Esophagus (tissue), 2 donors: ENCODE measurements around the gene MYORG. TPM values are rescaled to one million over a fixed set of nuclear protein-coding genes. Genes with fewer than 3 reads are reported as not detected.

Experiments
- H3K27ac ChIP-seq, 2 donors: one replicate each; pipeline ENCODE4 v1.5.1; 2013; ENCODE audit warnings: low read depth in 2 of 2, mild to moderate bottlenecking in 2 of 2, inconsistent platforms in 1 of 2, low read length in 1 of 2, moderate library complexity in 1 of 2
- H3K27me3 ChIP-seq, 2 donors: one replicate each; pipeline ENCODE4 v1.6.1; 2013; ENCODE audit warnings: low read length in 2 of 2, control low read depth in 1 of 2, mild to moderate bottlenecking in 1 of 2; ENCODE audit not compliant: insufficient read depth in 2 of 2, control insufficient read depth in 1 of 2
- H3K36me3 ChIP-seq, 2 donors: one replicate each; pipeline ENCODE4 v1.6.1; 2013; ENCODE audit warnings: low read length in 1 of 2; ENCODE audit not compliant: control insufficient read depth in 2 of 2, insufficient read depth in 2 of 2
- H3K4me1 ChIP-seq, 2 donors: one replicate each; pipeline ENCODE4 v1.6.1; 2013; ENCODE audit warnings: low read length in 1 of 2; ENCODE audit not compliant: control insufficient read depth in 2 of 2, insufficient read depth in 2 of 2
- H3K4me3 ChIP-seq, 2 donors: one replicate each; pipeline ENCODE4 v1.5.1; 2013; ENCODE audit warnings: low read length in 2 of 2, mild to moderate bottlenecking in 2 of 2, low read depth in 1 of 2, moderate library complexity in 1 of 2
- H3K9me3 ChIP-seq, 2 donors: one replicate each; pipeline ENCODE4 v1.6.1; 2013; ENCODE audit warnings: mild to moderate bottlenecking in 2 of 2, low read depth in 1 of 2, low read length in 1 of 2, moderate library complexity in 1 of 2; ENCODE audit not compliant: control insufficient read depth in 2 of 2, insufficient read depth in 1 of 2
- whole genome bisulfite sequencing, 2 donors: extraction: QIAGEN DNeasy Blood & Tissue Kit; methylation state at CpG; one replicate each; pipeline ENCODE4 v1.1.7; 2013; 5-methylcytosine and 5-hydroxymethylcytosine counted together
- polyA plus RNA-seq, 2 donors: library from polyadenylated mRNA; stranded (reverse); fragments of 200-250 nt; gene quantifications; one replicate each; pipeline ENCODE4 v1.2.3, GENCODE V29; 2013
- donor health status: healthy with polysubstance abuse.
- donor health status: Bipolar disorder and iron deficiency.

MYORG gene
- polyA plus RNA-seq, 2 donors = 2.5 to 3.6 TPM

- no peaks in the 10 kb centered on the region for H3K9me3 ChIP-seq
- WGBS, 2 donors = 0 to 1% methylated on average over 11 of the region's 11 CpGs
- H3K27ac ChIP-seq = peak overlapping the region; percentile 60 to 92
- H3K4me3 ChIP-seq = peak overlapping the region; percentile 75 to 92
- H3K4me1 ChIP-seq = no peaks in the 10 kb centered on the region
- no peaks in the 10 kb centered on the region for H3K27me3 ChIP-seq
- no peaks in the 10 kb centered on the region for H3K36me3 ChIP-seq
Measured at GRCh38 chr9:34328500-34328986, 48.2 kb downstream of the MYORG start.

- no peaks in the 10 kb centered on the region for H3K36me3 ChIP-seq
- WGBS, 2 donors = 74 to 77% methylated on average over 1 of the region's 1 CpG
- H3K4me3 ChIP-seq = no peak overlapping the region
- H3K4me1 ChIP-seq = no peaks in the 10 kb centered on the region
- no peaks in the 10 kb centered on the region for H3K27me3 ChIP-seq
- H3K9me3 ChIP-seq = no peaks in the 10 kb centered on the region
- H3K27ac ChIP-seq = no peak overlapping the region
Measured at GRCh38 chr9:34326690-34327089, 50.0 kb downstream of the MYORG start.

GRCh38 chr9:34322899-34323591 lies 53.7 kb downstream of the MYORG start:
- no peak overlapping the region for H3K27ac ChIP-seq
- no peaks in the 10 kb centered on the region for H3K9me3 ChIP-seq
- H3K4me1 ChIP-seq = no peaks in the 10 kb centered on the region
- H3K4me3 ChIP-seq = no peak overlapping the region
- no peaks in the 10 kb centered on the region for H3K27me3 ChIP-seq
- 63 to 69% methylated on average over 2 of the region's 2 CpGs for WGBS, 2 donors
- no peaks in the 10 kb centered on the region for H3K36me3 ChIP-seq

GRCh38 chr9:34321451-34321850 lies 55.2 kb downstream of the MYORG start:
- Histone ChIP-seq H3K36me3 (no peaks in the 10 kb centered on the region), H3K4me3 (no peak overlapping the region), H3K9me3 (no peaks in the 10 kb centered on the region), H3K27ac (no peak overlapping the region), H3K4me1 (no peaks in the 10 kb centered on the region), H3K27me3 (no peaks in the 10 kb centered on the region)
- 90 to 97% methylated on average over 7 of the region's 7 CpGs for WGBS, 2 donors

GRCh38 chr9:34318163-34318790 lies 58.4 kb downstream of the MYORG start:
- Histone ChIP-seq H3K27me3 (no peaks in the 10 kb centered on the region), H3K36me3 (no peaks in the 10 kb centered on the region), H3K4me3 (no peak overlapping the region), H3K4me1 (no peaks in the 10 kb centered on the region), H3K9me3 (no peaks in the 10 kb centered on the region), H3K27ac (no peak overlapping the region)
- 94 to 96% methylated on average over 44 of the region's 44 CpGs for WGBS, 2 donors

GRCh38 chr9:34317436-34317835 lies 59.3 kb downstream of the MYORG start:
- WGBS, 2 donors = 88 to 90% methylated on average over 2 of the region's 2 CpGs

More at GRCh38 chr9:34317436-34317835, 59.3 kb downstream of the MYORG start:
- H3K27me3 ChIP-seq = no peaks in the 10 kb centered on the region
- no peaks in the 10 kb centered on the region for H3K4me1 ChIP-seq
- no peaks in the 10 kb centered on the region for H3K9me3 ChIP-seq
- no peak overlapping the region for H3K4me3 ChIP-seq
- H3K27ac ChIP-seq = no peak overlapping the region
- H3K36me3 ChIP-seq = no peaks in the 10 kb centered on the region

Other genes starting within 250 kb of the MYORG start
- 10 to 100 TPM; 58.2 to 59.6 TPM for gene UBAP1, start 197.9 kb downstream of the MYORG start, polyA plus RNA-seq
- 1 to 10 TPM in 1 of 2 donors, under 1 TPM in 1; 0.90 to 1.0 TPM for gene KIF24, start 47.6 kb downstream of the MYORG start, polyA plus RNA-seq
- gene NUDT2, start 47.3 kb downstream of the MYORG start, polyA plus RNA-seq = 10 to 100 TPM; 17.3 to 35.2 TPM
- 1 to 10 TPM; 4.2 TPM for gene FAM219A, start 81.7 kb upstream of the MYORG start, polyA plus RNA-seq
- gene DNAI1, start 81.9 kb upstream of the MYORG start, polyA plus RNA-seq = not detected
- under 1 TPM; 0.31 to 0.39 TPM for gene ENHO, start 146.1 kb upstream of the MYORG start, polyA plus RNA-seq
- under 1 TPM; 0.22 to 0.54 TPM for gene CNTFR, start 212.8 kb upstream of the MYORG start, polyA plus RNA-seq
- gene RPP25L, start 235.2 kb upstream of the MYORG start, polyA plus RNA-seq = 10 to 100 TPM; 23.0 to 32.2 TPM
- gene DCTN3, start 243.6 kb upstream of the MYORG start, polyA plus RNA-seq = 100 to 1,000 TPM in 1 of 2 donors, 10 to 100 TPM in 1; 44.4 to 112 TPM